ENCODE measurements around the gene MRGPRE. TPM values are rescaled to one million over a fixed set of nuclear protein-coding genes. Genes with fewer than 3 reads are reported as not detected.
A peak's percentile ranks its signal among the peaks of the same experiment; 100 is the strongest.

Gene MRGPRE
- total RNA-seq, 3 donors from 2014 or later: 1.2 TPM; not detected in 2

DNA sequence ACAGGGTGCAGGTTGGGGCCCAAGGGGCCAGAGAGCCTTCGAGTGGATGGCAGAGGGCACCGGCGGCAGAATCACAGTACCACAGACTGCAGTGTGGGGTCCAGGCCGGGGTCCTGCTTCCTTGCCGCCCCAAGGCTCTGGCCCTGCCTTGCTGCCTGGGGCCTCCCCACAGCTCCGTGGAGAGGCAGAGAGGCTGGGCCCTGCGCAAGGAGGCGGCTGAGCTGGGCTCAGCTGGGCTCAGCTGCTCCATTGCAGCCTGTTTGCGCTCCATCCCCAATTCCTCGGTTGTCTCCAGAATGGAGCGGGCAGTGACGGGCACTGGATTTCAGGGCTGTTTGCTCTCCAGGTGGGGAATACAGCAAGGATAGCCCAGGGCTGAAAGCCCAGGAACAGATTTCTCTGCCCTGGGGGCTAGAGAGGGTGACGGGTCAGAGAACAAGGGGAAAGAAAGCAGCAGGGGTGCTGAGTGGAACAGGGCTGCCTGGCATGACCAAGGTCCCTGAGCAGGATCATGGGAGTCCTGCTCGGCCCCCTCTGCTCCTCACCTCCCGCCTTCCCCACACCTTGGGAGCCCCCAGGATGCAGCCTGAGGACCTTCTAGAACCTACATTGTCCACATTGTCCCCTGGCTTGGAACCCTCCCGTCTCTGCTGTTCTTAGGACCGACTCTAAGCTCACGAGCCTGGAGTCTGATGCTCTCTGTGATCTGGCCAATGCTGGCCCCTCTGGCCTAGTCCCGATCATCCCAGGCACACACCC lies 32.5 kb downstream of the MRGPRE start:
- intact Hi-C loops (cut with DNase I, micrococcal nuclease): loop anchor here in 1 of 2 donors (10.0 kb wide), 1 partner anchor 85 kb away; no protein-coding TSS in a partner anchor
- Histone ChIP-seq H3K36me3 (ENCODE audit: low read depth) (no peaks in the 10 kb centered on the region), H3K4me1 (ENCODE audit: low read depth) (no peaks in the 10 kb centered on the region), H3K9me3 (no peaks in the 10 kb centered on the region), H3K4me3 (no peak overlapping the region)
- DNase-seq (peak in 1 of 3 donors; percentile 29), ATAC-seq (no peak)
- no peak for TF ChIP-seq CTCF (IDR thresholded peaks at IDR 0.05)

GRCh38 chr11:3198815-3199214 lies 33.4 kb downstream of the MRGPRE start:
- intact Hi-C loops (cut with DNase I, micrococcal nuclease): loop anchor here in 1 of 2 donors (10.0 kb wide), 1 partner anchor 84 kb away; no protein-coding TSS in a partner anchor
- DNase-seq: no peak
- no peak overlapping the region for H3K4me3 ChIP-seq
- no peaks in the 10 kb centered on the region for H3K9me3 ChIP-seq
- no peak for ATAC-seq
- no peak for TF ChIP-seq CTCF (IDR thresholded peaks at IDR 0.05)
- H3K4me1 ChIP-seq (ENCODE audit: low read depth): no peaks in the 10 kb centered on the region
- no peaks in the 10 kb centered on the region for H3K36me3 ChIP-seq (ENCODE audit: low read depth)

DNA sequence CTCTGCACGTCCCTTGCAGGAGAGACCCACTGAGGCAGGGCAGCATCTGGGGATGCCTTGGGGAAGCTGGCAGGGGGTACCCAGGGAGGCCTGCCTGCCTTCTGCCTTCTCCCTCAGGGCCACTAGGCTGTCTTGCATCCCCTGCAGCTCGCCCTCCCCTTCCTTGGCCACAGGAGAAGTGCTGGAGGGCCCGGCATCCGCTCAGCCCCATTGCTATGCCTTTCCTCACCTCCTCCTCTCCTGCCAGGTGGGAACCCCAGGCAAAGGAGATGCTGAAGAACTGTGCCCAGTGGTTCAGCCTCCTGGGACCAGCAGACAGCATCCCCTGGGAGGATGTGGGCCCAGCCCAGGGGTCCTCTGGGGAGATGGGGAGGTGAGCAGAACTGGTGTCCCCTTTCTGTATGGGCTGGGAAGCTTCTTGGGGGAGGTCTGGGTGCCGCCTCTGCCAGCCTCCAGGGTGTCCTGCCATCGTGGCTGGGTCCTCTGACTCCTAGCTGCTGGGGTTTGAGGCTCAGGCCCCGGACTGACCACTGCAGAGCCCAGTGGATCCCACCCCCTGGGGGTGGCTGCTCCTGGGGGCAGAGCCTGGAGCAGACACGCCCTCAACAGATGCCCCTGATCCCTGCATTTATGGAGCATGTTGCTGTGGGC lies 34.2 kb downstream of the MRGPRE start:
- Histone ChIP-seq H3K4me3 (no peak overlapping the region), H3K4me1 (ENCODE audit: low read depth) (no peaks in the 10 kb centered on the region), H3K9me3 (no peaks in the 10 kb centered on the region), H3K36me3 (ENCODE audit: low read depth) (no peaks in the 10 kb centered on the region)
- no peak for TF ChIP-seq CTCF (IDR thresholded peaks at IDR 0.05)
- intact Hi-C loops (cut with DNase I, micrococcal nuclease): loop anchor here in 1 of 2 donors (10.0 kb wide), 1 partner anchor 83 kb away; no protein-coding TSS in a partner anchor
- ATAC-seq (no peak), DNase-seq (no peak)

- no peak overlapping the region for H3K4me3 ChIP-seq
- no peaks in the 10 kb centered on the region for H3K9me3 ChIP-seq
- no peaks in the 10 kb centered on the region for H3K4me1 ChIP-seq (ENCODE audit: low read depth)
- no peak for TF ChIP-seq CTCF (IDR thresholded peaks at IDR 0.05)
- H3K36me3 ChIP-seq (ENCODE audit: low read depth): no peaks in the 10 kb centered on the region
- no peak for ATAC-seq
- DNase-seq: no peak
- intact Hi-C loops (cut with DNase I, micrococcal nuclease): loop anchor here in 1 of 2 donors (10.0 kb wide), 1 partner anchor 82 kb away; no protein-coding TSS in a partner anchor
These were observed 35.0 kb downstream of the MRGPRE start for GRCh38 chr11:3197044-3197695.

DNA sequence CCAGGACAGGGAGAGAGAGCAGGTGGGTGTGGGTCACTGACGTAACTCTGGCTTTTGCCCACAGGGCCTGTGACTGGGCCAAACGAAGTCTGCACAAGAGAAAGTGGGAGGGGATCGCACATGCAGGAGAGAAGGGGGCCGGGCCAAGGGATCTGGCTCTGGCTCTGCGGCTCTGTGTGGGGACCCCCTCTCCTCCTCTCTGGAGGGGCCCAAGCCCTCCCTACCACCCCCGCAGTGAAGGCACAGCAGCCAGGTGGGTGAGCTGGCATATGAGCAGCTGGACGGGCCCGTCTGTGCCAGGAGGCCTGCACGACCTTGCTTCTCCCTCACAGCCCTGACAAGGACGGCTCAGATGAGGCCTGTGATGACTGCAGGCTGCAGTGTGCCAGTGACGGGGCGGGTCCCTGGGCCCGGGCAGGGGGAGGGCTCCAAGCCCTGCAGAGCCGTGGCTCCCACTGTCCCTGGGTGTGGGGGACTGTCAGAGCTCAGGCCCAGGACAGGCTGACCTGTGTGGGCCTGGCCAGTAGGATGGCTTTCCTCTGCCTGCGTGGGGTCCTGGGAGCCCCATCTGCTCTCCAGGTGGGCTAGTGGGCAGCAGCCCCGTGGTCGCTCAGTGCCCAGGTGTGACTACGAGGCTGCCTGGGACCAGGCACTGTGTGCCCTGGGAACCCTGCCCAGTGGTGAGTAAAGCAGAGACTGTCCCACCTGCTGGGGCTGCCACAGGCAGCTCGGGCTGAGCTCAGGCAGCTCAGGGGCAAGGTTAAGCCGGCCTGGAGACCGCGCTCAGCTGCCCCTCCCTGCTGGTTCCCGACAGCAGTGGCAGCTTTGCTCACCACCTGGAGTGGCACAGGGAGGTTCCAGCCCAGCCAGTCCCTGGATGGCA lies 35.8 kb downstream of the MRGPRE start:
- Histone ChIP-seq H3K36me3 (ENCODE audit: low read depth) (no peaks in the 10 kb centered on the region), H3K9me3 (no peaks in the 10 kb centered on the region), H3K4me3 (no peak overlapping the region), H3K4me1 (ENCODE audit: low read depth) (no peaks in the 10 kb centered on the region)
- intact Hi-C loops (cut with DNase I, micrococcal nuclease): loop anchor here in 1 of 2 donors (10.0 kb wide), 1 partner anchor 82 kb away; no protein-coding TSS in a partner anchor
- ATAC-seq (no peak), DNase-seq (no peak)
- TF ChIP-seq CTCF (IDR thresholded peaks at IDR 0.05): no peak
